Endothelial cell of umbilical vein (primary cell): ENCODE results near the gene UBA5. TPM values are rescaled to one million over a fixed set of nuclear protein-coding genes. Genes with fewer than 3 reads are reported as not detected.

Experiments used
- BruUV-seq: library from RNA; stranded (reverse); fragments of 400-500 nt; replicated peaks from 2 replicates; lab custom pipeline; 2021; lab: Mats Ljungman, UMichigan
- CTCF ChIA-PET: fragments of 300-600, 350-600 bp; sonication (Branson Sonifier 250); formaldehyde crosslinking; loops from one replicate; lab custom pipeline; 2021; ENCODE audit warnings: antibody characterized with exemption, inconsistent platforms; lab: Charles Lee
- POLR2A ChIA-PET: fragments of 300-600, 350-600 bp; sonication (Branson Sonifier 250); formaldehyde crosslinking; loops from one replicate; lab custom pipeline; 2021; ENCODE audit warnings: antibody characterized with exemption, inconsistent platforms; lab: Charles Lee
- DNase-seq: peaks from one replicate; pipeline ENCODE4 v3.0.0-alpha.2; 2011; ENCODE audit warnings: low read depth, low spot score
- FAIRE-seq: peaks from 2 replicates; lab custom pipeline; 2011; peaks lifted over from hg19 to GRCh38; lab: Jason Lieb, UNC
- H2AFZ ChIP-seq: 2 replicates; pipeline ENCODE4 v1.6.0; 2012; ENCODE audit warnings: low read depth, low read length, control low read depth, inconsistent platforms
- H3K27ac ChIP-seq: 2 replicates; pipeline ENCODE4 v1.5.1; 2011; ENCODE audit warnings: low read depth, mild to moderate bottlenecking, control low read depth, low read length, moderate library complexity; ENCODE audit not compliant: insufficient read depth
- H3K27me3 ChIP-seq, 2 experiments: 2 replicates each; pipeline versions ENCODE4 v1.6.0 to v1.6.1; 2011; ENCODE audit warnings: low read length in 2 of 2, mixed read lengths in 1 of 2; ENCODE audit not compliant: control insufficient read depth in 2 of 2, insufficient read depth in 2 of 2
- H3K36me3 ChIP-seq, 2 experiments: 2 replicates in 1 of 2; 3 replicates in 1 of 2; pipeline ENCODE4 v1.5.1; 2011; ENCODE audit warnings: low read length in 2 of 2, mild to moderate bottlenecking in 1 of 2, moderate library complexity in 1 of 2; ENCODE audit not compliant: control insufficient read depth in 2 of 2, insufficient read depth in 2 of 2; ENCODE audit errors: extremely low read depth in 1 of 2
- H3K4me1 ChIP-seq: 3 replicates; pipeline ENCODE4 v1.5.1; 2011; ENCODE audit warnings: mild to moderate bottlenecking, low read length; ENCODE audit not compliant: control insufficient read depth, insufficient read depth; ENCODE audit errors: extremely low read depth
- H3K4me2 ChIP-seq: 2 replicates; pipeline ENCODE4 v1.6.1; 2011; ENCODE audit warnings: low read length, control low read depth, mixed read lengths; ENCODE audit not compliant: insufficient read depth
- H3K4me3 ChIP-seq, 3 experiments: fragments of 200-600 bp in 1 of 3; sonication (generic), shearing (Covaris generic) in 1 of 3; replicated peaks in 1 of 3; 2 replicates each; pipeline ENCODE4 v1.5.1; 2011 to 2016; ENCODE audit warnings: control low read depth in 3 of 3, low read length in 3 of 3, mild to moderate bottlenecking in 2 of 3, inconsistent platforms in 1 of 3, low read depth in 1 of 3, moderate library complexity in 1 of 3; ENCODE audit not compliant: insufficient read depth in 1 of 3
- H3K79me2 ChIP-seq: 2 replicates; pipeline ENCODE4 v1.6.0; 2012; ENCODE audit warnings: low read length, inconsistent platforms; ENCODE audit not compliant: control insufficient read depth, insufficient read depth
- H3K9ac ChIP-seq: replicated peaks from 2 replicates; pipeline ENCODE3; 2011; ENCODE audit warnings: low read length, control low read depth; ENCODE audit not compliant: insufficient read depth; ENCODE audit errors: extremely low read depth
- H3K9me1 ChIP-seq: replicated peaks from 3 replicates; pipeline ENCODE4 v1.6.0; 2011; ENCODE audit warnings: mild to moderate bottlenecking, low read length; ENCODE audit not compliant: control insufficient read depth, insufficient read depth; ENCODE audit errors: extremely low read depth
- H3K9me3 ChIP-seq: replicated peaks from 2 replicates; pipeline ENCODE4 v1.5.1; 2012; ENCODE audit warnings: low read length, inconsistent platforms; ENCODE audit not compliant: control insufficient read depth, insufficient read depth
- H4K20me1 ChIP-seq: replicated peaks from 2 replicates; pipeline ENCODE3; 2011; ENCODE audit warnings: mild to moderate bottlenecking, low read length; ENCODE audit not compliant: control insufficient read depth, insufficient read depth; ENCODE audit errors: extremely low read depth
- EZH2 ChIP-seq: IDR thresholded peaks from 2 replicates; pipeline ENCODE4 v1.6.1; 2012; ENCODE audit warnings: borderline replicate concordance, low read depth, mild to moderate bottlenecking, moderate library complexity, low read length, inconsistent platforms; ENCODE audit not compliant: severe bottlenecking
- FOS ChIP-seq: IDR thresholded peaks from 2 replicates; pipeline ENCODE4 v1.6.1; 2011; ENCODE audit warnings: mild to moderate bottlenecking, low read length, moderate library complexity, borderline replicate concordance; ENCODE audit not compliant: insufficient read depth
- GATA2 ChIP-seq: IDR thresholded peaks from 2 replicates; pipeline ENCODE4 v1.7.0; 2011; ENCODE audit warnings: low read depth, mild to moderate bottlenecking, moderate library complexity, mixed read lengths, low read length; ENCODE audit not compliant: insufficient read length, insufficient read depth
- JUN ChIP-seq: IDR thresholded peaks from 2 replicates; pipeline ENCODE4 v1.6.1; 2011; ENCODE audit warnings: borderline replicate concordance, low read depth; ENCODE audit not compliant: insufficient read length, insufficient read depth
- MYC ChIP-seq: IDR thresholded peaks from one replicate; pipeline ENCODE4 v1.6.1; 2011; ENCODE audit warnings: mild to moderate bottlenecking, low read depth, low read length
- POLR2A ChIP-seq: IDR thresholded peaks from 2 replicates; pipeline ENCODE4 v1.6.1; 2012; ENCODE audit warnings: low read depth, mild to moderate bottlenecking, control low read depth, low read length
- POLR2AphosphoS5 ChIP-seq: IDR thresholded peaks from 2 replicates; pipeline ENCODE4 v1.6.1; 2012; ENCODE audit warnings: low read depth, mild to moderate bottlenecking, control low read depth, low read length, moderate library complexity; ENCODE audit not compliant: insufficient read depth
- dilution Hi-C: fragments of 300-500 bp; cut with MboI; formaldehyde crosslinking; loops from one replicate; pipeline ENCODE4 v1.15.0; 2019; ENCODE audit warnings: low sequenced_read_pairs; ENCODE audit not compliant: extremely low pct_ligation_motif_present
- intact Hi-C: fragments of 100-400 bp; cut with micrococcal nuclease; formaldehyde crosslinking; loops from one replicate; pipeline ENCODE4 v1.10.0; 2022
- polyA plus RNA-seq, 4 experiments: library from polyadenylated mRNA; depleted of rRNA in 3 of 4; stranded (reverse) in 3 of 4; unstranded in 1 of 4; fragments of >200 nt; gene quantifications; 2 replicates each; pipeline versions ENCODE4 v1.2.1 to v1.2.3, GENCODE V29; 2011 to 2012; ENCODE audit warnings: missing spikeins in 1 of 4
- total RNA-seq: library from RNA; stranded (reverse); gene quantifications from 2 replicates; pipeline ENCODE4 v1.2.3, GENCODE V29; 2021
- TF ChIP-seq, protein P1 (sequence below): IDR thresholded peaks from 2 replicates; pipeline ENCODE4 v1.6.1; 2011; ENCODE audit not compliant: insufficient read depth, insufficient read length
- TF ChIP-seq, protein P2 (sequence below), 2 donors: IDR thresholded peaks; 1 replicate in 1 of 2; 2 replicates in 1 of 2; pipeline ENCODE4 v1.5.1; 2011; ENCODE audit warnings: low read length in 2 of 2, mild to moderate bottlenecking in 2 of 2, moderate library complexity in 2 of 2, control low read depth in 1 of 2, inconsistent platforms in 1 of 2, low read depth in 1 of 2; ENCODE audit not compliant: insufficient read depth in 1 of 2; ENCODE audit errors: extremely low read depth in 1 of 2

Gene UBA5
- total and polyA plus RNA-seq, 2 donors (not counting 3 experiments of a cell fraction or from before 2014, with no cell fraction given) = 19.7 to 38.1 TPM

DNA sequence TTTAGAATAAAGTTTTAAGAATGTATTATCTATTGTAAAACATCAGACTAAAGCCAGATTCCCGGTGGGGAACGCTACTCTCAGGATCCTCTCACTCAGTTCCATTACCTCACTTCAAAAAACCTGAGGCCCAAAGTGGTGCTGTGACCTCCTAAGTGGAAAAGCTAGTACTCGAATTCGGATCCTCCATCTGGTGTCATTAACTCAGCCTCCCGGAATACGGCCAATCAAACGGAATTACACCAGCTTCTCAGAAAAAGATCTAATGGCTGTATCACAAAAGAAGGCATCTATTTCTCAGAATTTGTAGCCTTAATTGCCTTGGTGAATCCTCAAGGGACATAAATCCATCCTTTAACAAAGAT is 1.1 kb upstream of the UBA5 start:
- Histone ChIP-seq H3K27me3 (no peaks in the 10 kb centered on the region), H3K27ac (peak overlapping the region; percentile 68), H2AFZ (peak overlapping the region; percentile 89), H3K9me1 (no peaks in the 10 kb centered on the region), H3K4me3 (peak overlapping the region; percentile 43 to 71 (median 70)), H3K9ac (peak overlapping the region; percentile 84), H3K36me3 (no peaks in the 10 kb centered on the region), H4K20me1 (no peaks in the 10 kb centered on the region), H3K9me3 (no peaks in the 10 kb centered on the region), H3K79me2 (peaks cover 31% of the 10 kb centered on the region), H3K4me2 (peak overlapping the region; percentile 83), H3K4me1 (peaks cover 28% of the 10 kb centered on the region)
- BruUV-seq = no TSS peak
- POLR2A ChIA-PET = interaction anchor here (1.4 kb wide), 1 partner anchor 14 kb away, joined by 3 read pairs; no protein-coding TSS in a partner anchor
- intact Hi-C loops (loop anchor here (1.0 to 5.0 kb wide), 2 partner anchors 63 to 242 kb away; partner anchors contain the start of genes DNAJC13 and NPHP3), dilution Hi-C loops (no loop called here)
- TF ChIP-seq, protein P1, sequence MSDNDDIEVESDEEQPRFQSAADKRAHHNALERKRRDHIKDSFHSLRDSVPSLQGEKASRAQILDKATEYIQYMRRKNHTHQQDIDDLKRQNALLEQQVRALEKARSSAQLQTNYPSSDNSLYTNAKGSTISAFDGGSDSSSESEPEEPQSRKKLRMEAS = no peak
- TF ChIP-seq FOS (no peak), GATA2 (no peak), EZH2 (no peak), POLR2A (no peak), POLR2AphosphoS5 (no peak), MYC (no peak), JUN (no peak)
- TF ChIP-seq, protein P2, sequence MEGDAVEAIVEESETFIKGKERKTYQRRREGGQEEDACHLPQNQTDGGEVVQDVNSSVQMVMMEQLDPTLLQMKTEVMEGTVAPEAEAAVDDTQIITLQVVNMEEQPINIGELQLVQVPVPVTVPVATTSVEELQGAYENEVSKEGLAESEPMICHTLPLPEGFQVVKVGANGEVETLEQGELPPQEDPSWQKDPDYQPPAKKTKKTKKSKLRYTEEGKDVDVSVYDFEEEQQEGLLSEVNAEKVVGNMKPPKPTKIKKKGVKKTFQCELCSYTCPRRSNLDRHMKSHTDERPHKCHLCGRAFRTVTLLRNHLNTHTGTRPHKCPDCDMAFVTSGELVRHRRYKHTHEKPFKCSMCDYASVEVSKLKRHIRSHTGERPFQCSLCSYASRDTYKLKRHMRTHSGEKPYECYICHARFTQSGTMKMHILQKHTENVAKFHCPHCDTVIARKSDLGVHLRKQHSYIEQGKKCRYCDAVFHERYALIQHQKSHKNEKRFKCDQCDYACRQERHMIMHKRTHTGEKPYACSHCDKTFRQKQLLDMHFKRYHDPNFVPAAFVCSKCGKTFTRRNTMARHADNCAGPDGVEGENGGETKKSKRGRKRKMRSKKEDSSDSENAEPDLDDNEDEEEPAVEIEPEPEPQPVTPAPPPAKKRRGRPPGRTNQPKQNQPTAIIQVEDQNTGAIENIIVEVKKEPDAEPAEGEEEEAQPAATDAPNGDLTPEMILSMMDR (IDR thresholded peaks at IDR 0.05; ENCODE audit: extremely low read depth in 1 of 2, insufficient read depth in 1 of 2, low read depth in 1 of 2, low read length in 2 of 2) = no peak
- DNase-seq = no peak
- CTCF ChIA-PET = interaction anchor here (0.5 to 3.8 kb wide), 21 partner anchors 9 to 765 kb away, joined by 3 to 28 read pairs (median 4); no protein-coding TSS in a partner anchor
- FAIRE-seq = no peak
